Effector CD8-positive, alpha-beta T cell (primary cell): ENCODE measurements around the gene STXBP5L.
"Not testable (repeated sequence)": the region's sequence is repeated elsewhere in the genome, so short reads cannot be mapped to it uniquely, and the experiment has no call there.

Experiments
- DNase-seq: peaks from one replicate; lab custom pipeline; 2025; lab: John Stamatoyannopoulos, UW

The STXBP5L gene

DNA sequence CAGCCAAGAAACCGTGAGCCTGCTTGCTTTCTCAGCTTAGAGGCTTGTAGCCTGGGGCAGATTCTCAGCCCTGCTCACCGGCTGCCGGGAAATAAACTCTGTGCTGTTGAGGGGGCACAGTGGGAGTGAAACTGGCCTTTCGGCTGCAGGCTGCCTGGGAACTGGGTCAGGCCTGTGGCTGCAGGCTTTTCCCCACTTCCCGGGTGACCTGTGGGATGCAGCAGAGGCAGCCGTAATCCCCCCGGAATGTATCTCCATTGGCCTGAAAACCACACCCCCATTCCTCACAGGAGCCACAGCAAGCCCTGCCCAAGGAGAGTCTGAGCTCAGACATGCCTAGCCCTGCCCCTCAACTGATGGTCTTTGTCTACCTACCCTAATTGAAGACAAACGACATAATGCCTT, 110.9 kb downstream of the STXBP5L start:
- no peak for DNase-seq

- DNase-seq: no peak
These were observed 155.6 kb downstream of the STXBP5L start for GRCh38 chr3:121063628-121064027.

- no peak for DNase-seq
These were observed 156.1 kb downstream of the STXBP5L start for GRCh38 chr3:121064121-121064520.

- no peak for DNase-seq
These were observed 164.1 kb downstream of the STXBP5L start for GRCh38 chr3:121072133-121072532.

DNA sequence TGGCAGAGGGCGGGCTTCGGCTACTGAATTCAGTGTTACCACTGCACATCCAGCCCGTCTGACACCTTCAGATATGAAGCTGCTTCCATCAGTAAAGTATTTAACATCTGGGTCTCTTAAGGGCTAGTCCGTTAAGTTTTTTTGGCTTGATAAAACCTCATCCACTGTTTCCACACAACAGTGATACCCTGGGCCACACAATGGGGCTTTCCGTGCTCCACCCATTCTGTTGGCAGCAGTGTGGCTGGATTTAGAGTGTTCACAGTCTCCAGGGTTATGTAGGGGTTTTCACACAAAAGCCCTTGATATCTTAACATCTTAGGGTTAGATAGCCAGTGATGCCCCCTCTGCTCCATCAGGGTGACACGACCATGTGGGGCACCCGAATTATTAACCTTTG, 165.0 kb downstream of the STXBP5L start:
- DNase-seq: no peak

GRCh38 chr3:121075191-121075590, 167.2 kb downstream of the STXBP5L start:
- DNase-seq: no peak

- DNase-seq: not testable (repeated sequence)
These were observed 170.5 kb downstream of the STXBP5L start for GRCh38 chr3:121078378-121079101.

- no peak for DNase-seq
These were observed 188.9 kb downstream of the STXBP5L start for GRCh38 chr3:121096953-121097352.

- not testable (repeated sequence) for DNase-seq
These were observed 203.1 kb downstream of the STXBP5L start for GRCh38 chr3:121111086-121111485.

GRCh38 chr3:121111914-121112612, 204.1 kb downstream of the STXBP5L start:
- DNase-seq: no peak

- DNase-seq: no peak
These were observed 218.2 kb downstream of the STXBP5L start for GRCh38 chr3:121126033-121126706.

GRCh38 chr3:121126707-121127035, 218.7 kb downstream of the STXBP5L start:
- DNase-seq: no peak

DNA sequence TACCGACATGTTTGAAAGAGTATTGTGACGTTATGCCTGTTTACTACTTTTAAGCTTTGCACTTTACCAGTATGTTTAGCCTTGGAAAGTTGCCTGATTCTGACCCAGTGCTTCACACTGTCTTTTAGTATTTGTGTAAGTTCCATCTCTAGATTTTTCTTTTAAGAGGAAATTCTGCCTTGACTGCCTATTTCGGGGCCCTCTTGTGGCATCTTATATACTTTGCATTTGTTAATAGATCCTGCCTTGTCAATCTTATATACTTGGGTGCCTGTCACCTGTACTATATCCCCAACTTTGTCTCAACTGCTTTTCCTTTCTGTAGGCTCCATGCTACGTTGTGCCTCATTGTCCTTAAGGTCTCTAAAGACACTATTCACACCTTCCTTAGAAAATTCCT, 244.6 kb downstream of the STXBP5L start:
- no peak for DNase-seq

DNA sequence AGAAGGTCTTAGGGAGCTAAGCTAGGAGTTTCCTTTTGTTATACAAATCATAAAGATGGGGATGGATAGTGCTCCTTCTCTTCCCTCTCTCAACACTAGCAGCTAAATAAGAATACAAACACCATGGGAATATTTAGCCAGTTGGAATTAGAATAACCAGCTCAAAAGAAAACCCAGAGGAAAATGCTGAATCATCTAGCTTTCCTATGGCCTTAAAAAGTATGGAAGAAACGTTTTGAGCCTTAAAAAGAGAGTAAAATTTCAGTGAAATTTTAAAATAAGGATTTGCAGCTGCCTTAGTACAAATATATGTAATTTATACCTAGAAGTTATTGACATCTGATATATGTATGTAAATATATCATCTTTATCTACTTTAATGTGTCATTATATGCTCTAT, 245.8 kb downstream of the STXBP5L start:
- no peak for DNase-seq

- no peak for DNase-seq
These were observed 247.0 kb downstream of the STXBP5L start for GRCh38 chr3:121155028-121155427.

DNA sequence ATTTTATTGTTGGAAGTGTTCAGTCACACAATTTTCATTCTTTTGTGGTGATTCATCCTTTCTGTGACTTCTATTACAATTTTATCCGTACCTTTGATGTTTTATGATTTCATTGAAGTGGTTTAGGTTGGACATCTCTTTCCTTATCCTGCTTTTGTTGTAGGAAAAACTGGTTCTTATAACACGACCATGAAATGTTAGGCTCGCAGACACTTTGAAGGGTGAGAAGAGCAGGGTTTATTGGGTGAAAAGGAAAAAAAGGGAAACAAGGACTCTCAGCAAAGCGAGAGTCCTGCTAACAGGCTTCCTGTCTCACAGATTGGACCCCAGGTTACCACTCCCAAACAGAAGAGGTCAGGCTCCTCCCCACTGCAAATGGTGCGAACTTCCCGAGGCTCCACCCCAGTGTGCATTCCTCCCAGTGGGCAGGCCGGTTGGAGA, 257.4 kb downstream of the STXBP5L start:
- no peak for DNase-seq

DNA sequence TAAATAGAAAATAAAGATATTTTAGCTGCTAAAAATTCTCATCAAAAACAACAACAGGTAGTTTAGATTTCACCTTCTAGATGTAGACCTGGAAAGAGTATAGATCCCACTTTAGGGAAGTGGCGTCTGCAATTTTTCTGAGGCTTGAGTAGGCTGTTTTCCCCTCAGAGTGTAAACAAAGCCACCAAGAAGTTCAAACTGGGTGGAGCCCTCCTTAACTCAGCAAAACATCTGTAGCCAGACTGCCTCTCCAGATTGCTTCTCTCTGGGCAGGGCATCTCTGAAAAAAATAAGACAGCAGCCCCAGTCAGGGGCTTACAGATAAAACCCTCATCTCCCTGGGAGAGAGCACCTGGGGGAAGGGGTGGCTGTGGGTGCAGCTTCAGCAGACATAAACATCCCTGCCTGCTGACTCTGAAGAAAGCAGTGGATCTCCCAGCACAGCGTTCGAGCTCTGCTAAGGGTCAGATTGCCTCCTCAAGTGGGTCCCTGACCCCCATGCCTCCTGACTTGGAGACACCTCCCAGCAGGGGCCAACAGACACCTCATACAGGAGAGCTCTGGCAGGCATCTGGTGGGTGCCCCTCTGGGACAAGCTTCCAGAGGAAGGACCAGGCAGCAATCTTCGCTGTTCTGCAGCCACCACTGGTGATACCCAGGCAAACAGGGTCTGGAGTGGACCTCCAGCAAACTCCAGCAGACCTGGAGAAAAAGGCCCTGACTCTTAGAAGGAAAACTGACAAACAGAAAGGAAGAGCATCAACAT, 259.6 kb downstream of the STXBP5L start:
- no peak for DNase-seq

- no peak for DNase-seq
These were observed 267.1 kb downstream of the STXBP5L start for GRCh38 chr3:121175083-121175482.

- DNase-seq: not testable (repeated sequence)
These were observed 282.6 kb downstream of the STXBP5L start for GRCh38 chr3:121190626-121191025.

DNA sequence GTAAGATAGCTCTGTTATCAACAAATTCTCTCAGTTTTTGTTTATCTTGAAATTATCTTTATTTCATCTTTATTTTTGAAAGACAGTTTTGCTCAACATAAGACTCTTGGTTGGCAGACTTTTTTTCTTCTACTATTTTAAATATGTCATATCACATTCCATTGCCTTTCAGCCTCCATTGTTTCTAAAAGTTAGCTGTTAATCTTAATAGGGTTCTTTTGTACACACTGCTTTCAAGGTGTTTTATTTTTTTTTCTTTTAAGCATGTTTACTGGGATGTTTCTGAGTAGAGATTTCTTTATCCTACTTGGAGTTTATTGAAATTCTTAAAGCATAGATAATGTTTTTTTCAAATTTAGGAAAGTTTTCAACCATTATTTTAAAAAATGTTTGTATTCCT, 294.6 kb downstream of the STXBP5L start:
- no peak for DNase-seq

DNA sequence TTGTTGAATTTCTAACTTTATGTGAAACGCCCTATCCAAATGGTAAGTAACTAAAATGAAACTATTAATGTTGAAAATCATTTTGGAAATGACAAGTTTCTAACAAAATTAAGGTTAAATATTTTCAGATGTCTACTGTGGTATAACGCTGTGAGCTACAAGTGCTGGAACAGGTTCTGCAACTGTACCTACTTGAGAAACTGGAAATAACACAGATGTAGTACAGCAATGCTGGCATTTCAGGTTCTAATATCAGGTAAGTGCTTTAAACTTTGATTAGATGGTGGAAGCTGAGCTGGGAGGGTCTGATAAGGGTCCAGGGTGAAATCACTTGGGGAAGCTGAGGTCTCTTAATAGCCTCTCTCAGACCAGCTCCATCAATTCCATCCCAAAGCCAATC, 315.1 kb downstream of the STXBP5L start:
- DNase-seq: no peak

- DNase-seq: no peak
These were observed 321.0 kb downstream of the STXBP5L start for GRCh38 chr3:121228971-121229370.
